SK-N-SH (cell line): ENCODE measurements around the gene ITGAV.

Source experiments
- TF ChIP-seq, protein P1 (sequence below): fragments of 150-350 bp; IDR thresholded peaks from 2 replicates; pipeline ENCODE4 v1.6.1; 2016; ENCODE audit warnings: mild to moderate bottlenecking, low read depth, low read length
- TF ChIP-seq, protein P2 (sequence below): fragments of 200-600 bp; sonication (generic); IDR thresholded peaks from 2 replicates; pipeline ENCODE4 v1.6.1; 2017; ENCODE audit warnings: antibody characterized with exemption, mild to moderate bottlenecking, moderate library complexity

DNA sequence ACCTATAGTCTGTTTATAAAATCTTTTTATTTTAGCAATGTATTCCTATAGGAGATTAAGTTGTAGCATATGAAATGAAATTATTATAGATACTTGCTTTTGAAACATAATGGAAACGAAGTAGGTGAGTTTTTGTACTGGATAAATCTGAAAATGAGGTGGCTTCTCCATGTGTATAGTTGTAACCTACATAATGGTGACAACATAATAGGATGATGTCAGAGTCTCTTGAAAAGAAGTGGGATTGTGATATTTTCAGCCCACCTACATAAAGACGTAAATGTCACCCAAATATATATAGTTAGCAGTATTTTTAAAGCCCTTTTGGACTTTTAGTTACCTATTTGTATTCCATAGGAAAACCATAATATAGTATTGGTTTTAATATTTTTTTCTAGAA is 138.8 kb downstream of the ITGAV start:
- TF ChIP-seq, protein P1, sequence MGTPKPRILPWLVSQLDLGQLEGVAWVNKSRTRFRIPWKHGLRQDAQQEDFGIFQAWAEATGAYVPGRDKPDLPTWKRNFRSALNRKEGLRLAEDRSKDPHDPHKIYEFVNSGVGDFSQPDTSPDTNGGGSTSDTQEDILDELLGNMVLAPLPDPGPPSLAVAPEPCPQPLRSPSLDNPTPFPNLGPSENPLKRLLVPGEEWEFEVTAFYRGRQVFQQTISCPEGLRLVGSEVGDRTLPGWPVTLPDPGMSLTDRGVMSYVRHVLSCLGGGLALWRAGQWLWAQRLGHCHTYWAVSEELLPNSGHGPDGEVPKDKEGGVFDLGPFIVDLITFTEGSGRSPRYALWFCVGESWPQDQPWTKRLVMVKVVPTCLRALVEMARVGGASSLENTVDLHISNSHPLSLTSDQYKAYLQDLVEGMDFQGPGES, result no peak
- TF ChIP-seq, protein P2, sequence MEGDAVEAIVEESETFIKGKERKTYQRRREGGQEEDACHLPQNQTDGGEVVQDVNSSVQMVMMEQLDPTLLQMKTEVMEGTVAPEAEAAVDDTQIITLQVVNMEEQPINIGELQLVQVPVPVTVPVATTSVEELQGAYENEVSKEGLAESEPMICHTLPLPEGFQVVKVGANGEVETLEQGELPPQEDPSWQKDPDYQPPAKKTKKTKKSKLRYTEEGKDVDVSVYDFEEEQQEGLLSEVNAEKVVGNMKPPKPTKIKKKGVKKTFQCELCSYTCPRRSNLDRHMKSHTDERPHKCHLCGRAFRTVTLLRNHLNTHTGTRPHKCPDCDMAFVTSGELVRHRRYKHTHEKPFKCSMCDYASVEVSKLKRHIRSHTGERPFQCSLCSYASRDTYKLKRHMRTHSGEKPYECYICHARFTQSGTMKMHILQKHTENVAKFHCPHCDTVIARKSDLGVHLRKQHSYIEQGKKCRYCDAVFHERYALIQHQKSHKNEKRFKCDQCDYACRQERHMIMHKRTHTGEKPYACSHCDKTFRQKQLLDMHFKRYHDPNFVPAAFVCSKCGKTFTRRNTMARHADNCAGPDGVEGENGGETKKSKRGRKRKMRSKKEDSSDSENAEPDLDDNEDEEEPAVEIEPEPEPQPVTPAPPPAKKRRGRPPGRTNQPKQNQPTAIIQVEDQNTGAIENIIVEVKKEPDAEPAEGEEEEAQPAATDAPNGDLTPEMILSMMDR, result no peak
